Measurements from ENCODE around the gene ELF5.

The ELF5 gene

DNA sequence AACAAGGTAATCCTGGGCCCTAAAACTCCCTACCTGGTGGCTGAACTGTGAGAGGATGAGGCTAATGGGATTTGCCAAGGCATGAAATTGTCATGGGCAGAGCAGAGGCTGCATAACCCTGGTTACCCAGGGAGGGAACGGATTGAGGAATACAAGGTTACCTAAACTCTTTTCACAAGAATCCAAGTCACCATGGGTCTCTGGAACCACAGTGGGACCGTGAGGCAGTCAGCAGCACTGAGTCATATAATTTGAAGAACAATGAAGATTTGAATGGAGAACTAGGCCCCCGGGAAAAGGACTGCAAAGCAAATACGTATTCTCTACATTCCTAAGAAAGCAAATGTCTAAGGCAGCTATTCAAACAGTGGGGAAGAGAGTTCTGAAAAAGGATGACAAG is 55.1 kb downstream of the ELF5 start:
- DNase-seq (ENCODE audit: extremely low read depth in 1 of 2, low read depth in 1 of 2): no peak

DNA sequence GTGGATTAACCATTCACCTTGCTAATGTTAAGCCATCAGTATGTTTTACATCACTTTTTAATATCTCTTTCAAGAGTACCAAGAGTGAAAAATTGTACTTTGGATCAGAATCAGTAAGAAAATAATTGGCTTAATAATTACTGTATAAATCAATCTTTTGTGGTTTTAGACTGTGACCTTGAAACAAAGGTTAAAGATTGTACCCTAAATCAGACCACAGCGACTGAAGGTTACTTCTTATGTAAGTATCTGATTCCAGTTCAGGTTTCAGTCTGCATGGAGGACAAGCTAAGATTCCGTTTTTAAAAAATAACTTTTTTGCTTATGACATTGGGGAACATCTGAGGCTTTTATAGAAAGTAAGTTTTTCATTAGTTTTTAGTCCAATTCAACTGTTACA is 56.0 kb downstream of the ELF5 start:
- no peak for DNase-seq (ENCODE audit: extremely low read depth in 1 of 2, low read depth in 1 of 2)

GRCh38 chr11:34454308-34455032 is 59.1 kb downstream of the ELF5 start:
- DNase-seq (ENCODE audit: extremely low read depth in 1 of 2, low read depth in 1 of 2): no peak

GRCh38 chr11:34451053-34451452 is 62.5 kb downstream of the ELF5 start:
- no peak for DNase-seq (ENCODE audit: extremely low read depth in 1 of 2, low read depth in 1 of 2)

GRCh38 chr11:34449013-34449412 is 64.6 kb downstream of the ELF5 start:
- DNase-seq (ENCODE audit: extremely low read depth in 1 of 2, low read depth in 1 of 2): no peak

GRCh38 chr11:34448223-34448994 is 65.2 kb downstream of the ELF5 start:
- DNase-seq (ENCODE audit: extremely low read depth in 1 of 2, low read depth in 1 of 2): no peak

- DNase-seq (ENCODE audit: extremely low read depth in 1 of 2, low read depth in 1 of 2): no peak
Observed at GRCh38 chr11:34447044-34447443, 66.5 kb downstream of the ELF5 start.

DNA sequence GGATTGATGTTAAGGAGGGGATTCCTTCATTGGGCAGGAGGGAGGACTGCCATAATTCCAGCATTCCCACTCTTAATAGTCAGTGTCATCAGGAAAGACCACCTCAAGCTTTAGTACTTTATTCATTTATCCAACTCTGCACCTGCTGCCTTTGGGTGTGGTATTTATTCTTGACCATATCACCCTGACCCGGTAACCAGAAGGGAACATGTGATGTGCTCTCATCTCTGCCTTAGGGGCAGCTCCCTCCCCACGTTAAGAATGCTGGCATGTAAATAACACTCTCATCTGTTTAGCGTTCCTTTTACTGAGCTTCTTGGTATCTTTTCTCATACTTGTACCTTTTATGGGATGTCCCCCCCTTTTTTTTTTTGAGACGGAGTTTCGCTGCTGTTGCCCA is 67.2 kb downstream of the ELF5 start:
- DNase-seq (ENCODE audit: extremely low read depth in 1 of 2, low read depth in 1 of 2): no peak

GRCh38 chr11:34445956-34446355 is 67.6 kb downstream of the ELF5 start:
- no peak for DNase-seq (ENCODE audit: extremely low read depth in 1 of 2, low read depth in 1 of 2)

- DNase-seq (ENCODE audit: extremely low read depth in 1 of 2, low read depth in 1 of 2): no peak
Observed at GRCh38 chr11:34444428-34444827, 69.2 kb downstream of the ELF5 start.

GRCh38 chr11:34443136-34443535 is 70.5 kb downstream of the ELF5 start:
- no peak for DNase-seq (ENCODE audit: extremely low read depth in 1 of 2, low read depth in 1 of 2)

- no peak for DNase-seq (ENCODE audit: extremely low read depth in 1 of 2, low read depth in 1 of 2)
Observed at GRCh38 chr11:34441814-34442213, 71.8 kb downstream of the ELF5 start.

DNA sequence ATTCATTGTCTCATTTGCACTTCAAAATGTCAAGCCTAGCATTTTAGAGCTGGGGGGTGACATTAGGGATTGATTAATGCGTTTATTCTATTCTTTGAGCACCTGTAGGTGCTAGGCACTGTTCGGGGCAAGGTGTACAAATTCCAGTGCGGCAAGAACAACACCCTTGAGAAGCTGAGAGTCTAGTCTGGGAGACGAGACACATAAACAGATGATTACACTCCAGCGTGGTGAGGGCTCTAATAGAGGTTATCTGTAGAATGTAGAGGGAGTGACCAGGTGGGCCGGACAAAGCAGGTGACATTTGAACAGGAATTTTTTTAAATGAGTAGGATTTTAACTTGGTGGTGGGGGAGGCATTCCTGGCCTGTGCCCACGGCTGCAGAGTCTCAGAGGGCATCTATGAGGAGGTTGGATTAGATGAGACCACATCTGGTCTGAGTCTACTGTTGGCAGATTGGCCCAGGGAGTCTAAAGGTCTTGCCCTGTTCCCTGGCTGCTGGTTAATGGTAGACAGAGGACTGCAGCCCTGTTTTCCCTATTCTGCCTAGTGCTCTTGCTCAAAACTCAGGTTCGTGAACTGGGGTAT is 73.9 kb downstream of the ELF5 start:
- no peak for DNase-seq (ENCODE audit: extremely low read depth in 1 of 2, low read depth in 1 of 2)

DNA sequence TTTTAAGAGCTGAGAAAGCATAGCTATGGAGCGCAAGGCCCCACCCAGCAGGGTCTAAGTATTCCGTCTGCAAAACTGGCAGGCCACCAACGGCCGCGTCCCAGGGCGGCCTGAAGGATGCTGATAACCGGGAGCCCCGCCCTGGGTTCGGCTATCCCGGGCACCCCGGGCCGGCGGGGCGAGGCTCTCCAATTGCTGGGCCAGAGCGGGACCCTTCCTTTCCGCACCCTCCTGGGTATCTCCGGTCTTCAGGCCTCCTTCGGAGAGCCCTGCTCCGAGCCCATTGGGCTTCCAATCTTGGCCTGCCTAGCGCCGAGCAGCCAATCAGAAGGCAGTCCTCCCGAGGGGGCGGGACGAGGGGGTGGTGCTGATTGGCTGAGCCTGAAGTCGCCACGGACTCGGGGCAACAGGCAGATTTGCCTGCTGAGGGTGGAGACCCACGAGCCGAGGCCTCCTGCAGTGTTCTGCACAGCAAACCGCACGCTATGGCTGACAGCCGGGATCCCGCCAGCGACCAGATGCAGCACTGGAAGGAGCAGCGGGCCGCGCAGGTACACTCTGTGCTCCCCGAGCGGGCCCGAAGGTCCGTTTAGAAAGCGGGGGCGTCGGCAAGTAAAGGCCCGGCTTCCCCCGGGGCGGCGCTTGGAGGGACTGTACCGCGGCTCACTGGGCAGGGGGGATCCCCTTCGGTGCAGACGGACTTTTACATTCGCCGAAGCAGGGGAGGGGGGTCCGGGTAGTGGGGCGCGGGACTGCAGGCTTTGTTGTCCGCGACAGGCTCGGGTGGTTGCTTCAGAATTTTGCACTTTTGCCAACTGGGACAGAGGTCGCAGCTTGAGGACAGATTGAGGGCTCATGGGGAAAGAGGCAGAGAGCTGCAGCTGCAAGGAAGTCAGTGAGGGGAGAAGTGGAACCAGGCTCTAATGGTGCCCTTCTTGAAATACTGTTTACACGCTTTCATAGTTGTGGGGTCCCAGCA is 74.8 kb downstream of the ELF5 start, which contains the start of gene CAT:
TSS of gene CAT (plus strand) at position 406 of the 979 bp plus-strand sequence. CDS start at position 486, 80 bp downstream.
- peak; percentile 91 to 98 for DNase-seq (ENCODE audit: extremely low read depth in 1 of 2, low read depth in 1 of 2)

- DNase-seq (ENCODE audit: extremely low read depth in 1 of 2, low read depth in 1 of 2): no peak
Observed at GRCh38 chr11:34437224-34438125, 76.1 kb downstream of the ELF5 start.

DNA sequence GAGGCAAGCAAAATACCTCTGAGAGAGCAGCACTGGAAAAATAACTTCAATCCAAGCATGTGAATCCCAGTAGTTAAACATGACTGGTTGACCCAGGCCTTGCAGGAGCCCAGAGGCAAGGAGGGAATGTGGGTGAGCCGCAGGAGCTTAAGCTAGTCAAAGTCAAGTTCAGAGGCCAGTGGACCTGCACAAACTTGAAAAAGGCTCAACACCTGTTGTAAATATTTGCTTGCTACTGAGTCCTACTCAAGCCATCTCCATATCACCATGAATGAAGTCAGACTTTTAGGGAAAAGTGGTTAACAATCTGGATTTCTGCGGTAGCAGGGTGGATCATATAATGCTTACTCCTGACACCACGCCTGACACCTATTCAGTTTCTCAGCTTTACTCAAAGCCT is 79.7 kb downstream of the ELF5 start:
- DNase-seq (ENCODE audit: extremely low read depth in 1 of 2, low read depth in 1 of 2): no peak

DNA sequence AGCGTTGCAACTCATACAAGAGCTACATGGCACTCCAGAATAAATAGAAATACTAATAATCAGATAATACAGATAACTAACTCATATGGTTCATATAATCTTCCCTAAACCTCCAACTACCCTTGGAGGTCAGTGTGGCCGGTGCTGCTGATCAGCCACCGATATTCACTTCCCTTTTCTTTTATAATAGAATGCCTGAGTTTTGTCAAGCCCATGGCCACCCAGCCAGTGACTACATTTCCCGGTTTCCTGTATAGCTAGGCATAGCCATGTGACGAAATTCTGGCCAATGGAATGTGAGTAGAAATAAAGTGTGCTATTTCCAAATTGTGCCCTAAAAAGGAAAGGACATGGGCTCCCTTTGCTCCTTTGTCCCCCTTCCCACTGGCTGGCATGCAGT is 80.8 kb downstream of the ELF5 start:
- DNase-seq (ENCODE audit: extremely low read depth in 1 of 2, low read depth in 1 of 2): no peak

DNA sequence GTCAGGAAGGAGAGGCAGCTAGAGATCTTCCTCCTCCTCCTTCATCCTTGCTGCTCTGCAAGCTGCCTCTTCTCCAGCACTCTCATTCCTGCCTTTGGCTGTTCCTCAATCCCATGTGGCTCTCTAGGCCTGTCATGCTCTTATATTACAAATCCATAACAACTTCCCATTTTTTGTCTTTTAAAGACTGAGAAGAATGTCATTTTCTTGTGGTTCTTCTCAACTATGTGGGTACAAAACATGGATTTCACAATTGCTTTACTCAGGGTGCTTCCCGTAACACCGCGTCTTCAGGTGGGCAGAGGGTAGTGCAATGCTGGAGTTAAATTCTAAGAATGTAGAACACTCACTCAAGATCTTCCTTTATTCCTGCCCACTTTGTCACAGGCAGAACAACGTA is 81.6 kb downstream of the ELF5 start:
- no peak for DNase-seq (ENCODE audit: extremely low read depth in 1 of 2, low read depth in 1 of 2)
